IMR-90 (cell line): ENCODE data around the gene SLC49A4. TPM values are rescaled to one million over a fixed set of nuclear protein-coding genes. Genes with fewer than 3 reads are reported as not detected.

Experiments
- ATAC-seq: fragments of 200-7000 bp; cut with Tn5 transposase; 2 replicates; pipeline ENCODE4 v1.9.1; 2020; ENCODE audit warnings: low read depth, mild to moderate bottlenecking, moderate library complexity
- BruUV-seq: library from RNA; stranded (reverse); fragments of 400-500 nt; replicated peaks from 2 replicates; lab custom pipeline; 2021; lab: Mats Ljungman, UMichigan
- CTCF ChIA-PET: fragments of 300-600 bp; formaldehyde crosslinking; extraction: SDS; loops from one replicate; lab custom pipeline; 2021; ENCODE audit warnings: antibody characterized with exemption; lab: Yijun Ruan, JAX
- POLR2A ChIA-PET: fragments of 300-600 bp; sonication (Branson Sonifier 250); formaldehyde crosslinking; loops from one replicate; lab custom pipeline; 2022; ENCODE audit warnings: antibody characterized with exemption; ENCODE audit not compliant: unreplicated experiment; lab: Charles Lee
- DNase-seq: peaks from one replicate; pipeline ENCODE4 v3.0.0; 2013
- H2AFZ ChIP-seq: replicated peaks from 2 replicates; pipeline ENCODE3; 2013; ENCODE audit warnings: low read length, mild to moderate bottlenecking; ENCODE audit not compliant: poor library complexity
- H2AK5ac ChIP-seq: 2 replicates; pipeline ENCODE4 v1.6.1; 2013; ENCODE audit warnings: low read depth, low read length, inconsistent platforms
- H2AK9ac ChIP-seq: replicated peaks from 2 replicates; pipeline ENCODE3; 2013; ENCODE audit warnings: mild to moderate bottlenecking, low read depth, low read length, moderate library complexity; ENCODE audit not compliant: poor library complexity
- H2BK120ac ChIP-seq: 2 replicates; pipeline ENCODE4 v1.6.1; 2013; ENCODE audit warnings: low read depth, low read length, inconsistent platforms
- H2BK15ac ChIP-seq: 3 replicates; pipeline ENCODE4 v1.6.1; 2013; ENCODE audit warnings: low read depth, low read length, inconsistent platforms
- H2BK20ac ChIP-seq: 2 replicates; pipeline ENCODE4 v1.6.1; 2013; ENCODE audit warnings: low read depth, mild to moderate bottlenecking, inconsistent platforms, low read length, moderate library complexity
- H2BK5ac ChIP-seq: 2 replicates; pipeline ENCODE4 v1.6.1; 2013; ENCODE audit warnings: mild to moderate bottlenecking, low read depth, low read length, inconsistent platforms; ENCODE audit not compliant: poor library complexity, severe bottlenecking
- H3K14ac ChIP-seq: replicated peaks from 2 replicates; pipeline ENCODE4 v1.6.1; 2013; ENCODE audit warnings: low read depth, low read length, inconsistent platforms
- H3K18ac ChIP-seq: 2 replicates; pipeline ENCODE4 v1.6.1; 2013; ENCODE audit warnings: low read depth, low read length, control low read depth
- H3K23ac ChIP-seq: 2 replicates; pipeline ENCODE4 v1.6.1; 2013; ENCODE audit warnings: low read depth, low read length, inconsistent platforms
- H3K27ac ChIP-seq: 2 replicates; pipeline ENCODE4 v1.5.1; 2013; ENCODE audit warnings: mild to moderate bottlenecking, control low read depth, low read length; ENCODE audit not compliant: insufficient read depth
- H3K27me3 ChIP-seq: 2 replicates; pipeline ENCODE4 v1.6.1; 2013; ENCODE audit warnings: low read length; ENCODE audit not compliant: control insufficient read depth, insufficient read depth
- H3K36me3 ChIP-seq: 2 replicates; pipeline ENCODE4 v1.6.1; 2013; ENCODE audit warnings: low read length, mixed read lengths; ENCODE audit not compliant: control insufficient read depth, insufficient read depth
- H3K4ac ChIP-seq: 2 replicates; pipeline ENCODE4 v1.6.1; 2013; ENCODE audit warnings: low read depth, low read length, inconsistent platforms
- H3K4me1 ChIP-seq: 2 replicates; pipeline ENCODE4 v1.6.1; 2013; ENCODE audit warnings: low read length, mixed read lengths; ENCODE audit not compliant: control insufficient read depth, insufficient read depth
- H3K4me2 ChIP-seq: 2 replicates; pipeline ENCODE4 v1.6.1; 2013; ENCODE audit warnings: low read depth, mild to moderate bottlenecking, control low read depth, low read length, moderate library complexity
- H3K4me3 ChIP-seq: 2 replicates; pipeline ENCODE4 v1.5.1; 2013; ENCODE audit warnings: low read depth, mild to moderate bottlenecking, control low read depth, low read length, moderate library complexity; ENCODE audit not compliant: insufficient read depth
- H3K56ac ChIP-seq: 2 replicates; pipeline ENCODE4 v1.6.1; 2013; ENCODE audit warnings: low read length, inconsistent platforms; ENCODE audit not compliant: insufficient read depth; ENCODE audit errors: extremely low read depth
- H3K79me1 ChIP-seq, 2 experiments: 2 replicates each; pipeline ENCODE4 v1.6.1; 2013; ENCODE audit warnings: low read length in 2 of 2, inconsistent platforms in 1 of 2, low read depth in 1 of 2
- H3K9ac ChIP-seq: 2 replicates; pipeline ENCODE4 v1.6.1; 2013; ENCODE audit warnings: low read depth, low read length, control low read depth
- H3K9me1 ChIP-seq: 2 replicates; pipeline ENCODE4 v1.6.1; 2013; ENCODE audit warnings: low read length, inconsistent platforms; ENCODE audit not compliant: insufficient read depth
- H3K9me3 ChIP-seq: 2 replicates; pipeline ENCODE4 v1.6.1; 2013; ENCODE audit warnings: low read length; ENCODE audit not compliant: control insufficient read depth, insufficient read depth
- H4K20me1 ChIP-seq: 2 replicates; pipeline ENCODE4 v1.6.1; 2013; ENCODE audit warnings: low read length, inconsistent platforms; ENCODE audit not compliant: insufficient read depth
- H4K5ac ChIP-seq: 2 replicates; pipeline ENCODE4 v1.6.1; 2013; ENCODE audit warnings: mild to moderate bottlenecking, low read depth, low read length, control low read depth
- H4K8ac ChIP-seq, 2 experiments: 2 replicates each; pipeline ENCODE4 v1.6.1; 2013; ENCODE audit warnings: low read depth in 2 of 2, low read length in 2 of 2, control low read depth in 1 of 2, inconsistent platforms in 1 of 2
- H4K91ac ChIP-seq: 2 replicates; pipeline ENCODE4 v1.6.1; 2013; ENCODE audit warnings: low read depth, low read length, inconsistent platforms; ENCODE audit not compliant: insufficient read depth
- BHLHE40 ChIP-seq: fragments of 150-350 bp; IDR thresholded peaks from 2 replicates; pipeline ENCODE4 v1.6.1; 2016; ENCODE audit warnings: mild to moderate bottlenecking, low read depth, low read length
- CEBPB ChIP-seq: IDR thresholded peaks from 2 replicates; pipeline ENCODE4 v1.6.1; 2012; ENCODE audit warnings: low read depth, low read length, improper control_type of control experiment
- CHD1 ChIP-seq: IDR thresholded peaks from 2 replicates; pipeline ENCODE4 v1.6.1; 2012; ENCODE audit warnings: low read depth, low read length, improper control_type of control experiment
- CTCF ChIP-seq: conservative IDR thresholded peaks from 2 replicates; pipeline ENCODE4 v1.5.1; 2012; ENCODE audit warnings: mild to moderate bottlenecking, low read depth, low read length, improper control_type of control experiment
- ELK1 ChIP-seq: fragments of 150-350 bp; IDR thresholded peaks from 2 replicates; pipeline ENCODE4 v1.6.1; 2016; ENCODE audit warnings: low read depth, mild to moderate bottlenecking, low read length, moderate library complexity, borderline replicate concordance
- FOS ChIP-seq: fragments of 150-350 bp; IDR thresholded peaks from 2 replicates; pipeline ENCODE4 v1.6.1; 2016; ENCODE audit warnings: low read depth, low read length
- MAFK ChIP-seq: IDR thresholded peaks from 2 replicates; pipeline ENCODE4 v1.6.1; 2012; ENCODE audit warnings: low read depth, low read length, improper control_type of control experiment
- MAZ ChIP-seq: IDR thresholded peaks from 2 replicates; pipeline ENCODE4 v1.6.1; 2012; ENCODE audit warnings: low read depth, mild to moderate bottlenecking, low read length, improper control_type of control experiment, moderate library complexity, borderline replicate concordance
- MXI1 ChIP-seq: IDR thresholded peaks from 2 replicates; pipeline ENCODE4 v1.6.1; 2012; ENCODE audit warnings: low read depth, mild to moderate bottlenecking, low read length, moderate library complexity, borderline replicate concordance
- POLR2A ChIP-seq: IDR thresholded peaks from 2 replicates; pipeline ENCODE4 v1.6.1; 2012; ENCODE audit warnings: mild to moderate bottlenecking, low read depth, low read length
- RAD21 ChIP-seq: IDR thresholded peaks from 2 replicates; pipeline ENCODE4 v1.6.1; 2012; ENCODE audit warnings: low read length, improper control_type of control experiment
- RFX5 ChIP-seq: IDR thresholded peaks from 2 replicates; pipeline ENCODE4 v1.8.0; 2012; ENCODE audit warnings: low read depth, mild to moderate bottlenecking, low read length, moderate library complexity
- SMC3 ChIP-seq: fragments of 150-350 bp; IDR thresholded peaks from 2 replicates; pipeline ENCODE4 v1.6.1; 2016; ENCODE audit warnings: low read depth, mild to moderate bottlenecking, antibody characterized with exemption, low read length, moderate library complexity
- dilution Hi-C: fragments of 300-500 bp; cut with HindIII; formaldehyde crosslinking; loops from one replicate; pipeline ENCODE4 v1.14.3; 2018; ENCODE audit warnings: low sequenced_read_pairs; ENCODE audit not compliant: unreplicated experiment
- in situ Hi-C: fragments of 300-500 bp; cut with MboI; formaldehyde crosslinking; loops from 3 replicates; pipeline ENCODE4 v1.14.3; 2019; ENCODE audit warnings: low sequenced_read_pairs, inconsistent platforms, mixed read lengths
- intact Hi-C: fragments of 100-400 bp; cut with micrococcal nuclease; formaldehyde crosslinking; loops from 2 replicates; pipeline ENCODE4 v1.10.0; 2022
- polyA plus RNA-seq, 3 experiments: library from polyadenylated mRNA; depleted of rRNA; stranded (reverse); fragments of >200 nt; gene quantifications; 2 replicates each; pipeline ENCODE4 v1.2.3, GENCODE V29; 2012; ENCODE audit warnings: low replicate concordance in 1 of 3
- total RNA-seq: library from RNA; depleted of rRNA; stranded (reverse); fragments of >200 nt; gene quantifications from 2 replicates; pipeline ENCODE4 v1.2.3, GENCODE V29; 2012
- TF ChIP-seq, protein P1 (sequence below): fragments of 150-350 bp; IDR thresholded peaks from 2 replicates; pipeline ENCODE4 v1.6.1; 2017; ENCODE audit warnings: mild to moderate bottlenecking, antibody characterized with exemption, low read length, low read depth

The SLC49A4 gene
- total and polyA plus RNA-seq, 2 of the 4 experiments (the other 2 are of a cell fraction) = 6.5 to 6.8 TPM

DNA sequence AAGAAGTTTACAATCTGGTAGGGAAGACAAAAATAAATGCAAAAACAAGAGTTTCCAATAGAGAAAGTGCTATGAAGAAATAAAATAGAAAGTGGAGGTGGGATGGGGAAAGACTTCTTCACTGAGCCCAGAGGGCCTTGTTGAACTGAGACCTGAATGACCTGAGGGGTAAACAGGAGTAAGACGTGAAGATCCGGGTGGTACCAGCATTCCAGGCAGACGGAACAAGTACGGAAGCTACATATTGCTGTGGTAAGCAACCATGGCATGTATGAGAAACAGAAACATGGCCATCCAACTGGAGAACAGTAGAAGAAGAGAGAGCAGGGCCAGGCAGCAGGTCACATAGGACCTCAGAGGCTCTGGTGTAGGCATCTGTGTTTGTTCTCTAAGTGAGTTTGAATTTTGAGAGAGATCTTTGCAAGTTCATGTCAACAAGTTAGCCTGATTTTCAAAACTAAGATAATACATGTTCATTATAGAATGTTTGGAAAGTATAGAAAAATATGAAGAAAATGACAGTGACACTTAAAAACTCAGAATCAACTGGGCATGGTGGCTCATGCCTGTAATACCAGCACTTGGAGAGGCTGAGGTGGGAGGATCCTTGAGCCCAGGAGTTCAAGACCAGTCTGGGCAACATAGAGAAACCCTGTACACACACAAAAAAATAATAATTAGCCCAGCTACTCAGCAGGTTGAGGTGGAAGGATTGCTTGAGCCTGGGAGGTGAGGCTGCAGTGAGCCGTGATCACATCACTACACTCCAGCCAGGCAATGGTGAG, 64.3 kb downstream of the SLC49A4 start (continued):
- no peak for TF ChIP-seq MXI1

DNA sequence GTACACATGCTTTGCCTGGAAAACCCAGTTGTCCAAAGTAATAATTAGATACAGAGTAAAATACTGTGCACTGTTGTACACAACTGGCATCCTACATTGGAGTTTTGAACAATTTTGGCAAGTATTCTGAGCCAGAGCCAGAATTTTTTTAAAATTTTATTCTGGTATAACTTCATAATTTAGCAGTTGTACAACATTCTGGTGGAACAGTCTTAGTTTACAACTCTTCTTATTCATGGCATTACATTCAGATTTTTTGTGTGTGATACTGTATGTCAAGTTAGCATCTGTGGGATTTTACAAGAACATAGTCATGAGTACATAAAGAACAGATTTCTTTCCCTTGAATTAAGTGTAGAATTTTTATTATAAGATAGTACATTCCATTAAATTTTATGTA, 67.5 kb downstream of the SLC49A4 start:
- BruUV-seq = no TSS peak
- H3K9ac ChIP-seq = no peak overlapping the region
- H3K14ac ChIP-seq = no peak overlapping the region
- no peaks in the 10 kb centered on the region for H3K9me3 ChIP-seq
- ATAC-seq (no peak), DNase-seq (no peak)
- no peak overlapping the region for H2AK9ac ChIP-seq
- in situ Hi-C loops = no loop called here
- dilution Hi-C loops = no loop called here
- no peaks in the 10 kb centered on the region for H4K20me1 ChIP-seq
- H3K4me2 ChIP-seq = no peak overlapping the region
- 0 out of 2 replicates have a peak, but pooled peaks cover 2% of the 10 kb centered on the region for H3K9me1 ChIP-seq
- H4K91ac ChIP-seq = no peak overlapping the region
- H3K27me3 ChIP-seq = no peaks in the 10 kb centered on the region
- no peak overlapping the region for H3K27ac ChIP-seq
- intact Hi-C loops = no loop called here
- H3K36me3 ChIP-seq = no peaks in the 10 kb centered on the region; the same call in 1 of the 2 replicates
- no peaks in the 10 kb centered on the region for H3K79me1 ChIP-seq
- no peak overlapping the region for H2BK5ac ChIP-seq
- POLR2A ChIA-PET = no interaction called here
- no peak overlapping the region for H2BK120ac ChIP-seq
- no peak overlapping the region for H4K5ac ChIP-seq
- no peak overlapping the region for H3K4ac ChIP-seq
- H3K56ac ChIP-seq = no peak overlapping the region
- no peak overlapping the region for H2BK15ac ChIP-seq
- no peak overlapping the region for H4K8ac ChIP-seq
- H3K4me3 ChIP-seq = no peak overlapping the region
- CTCF ChIA-PET = no interaction called here
- H3K23ac ChIP-seq = no peak overlapping the region
- no peak overlapping the region for H2BK20ac ChIP-seq
- H2AK5ac ChIP-seq = no peak overlapping the region
- H2AFZ ChIP-seq = no peak overlapping the region
- no peaks in the 10 kb centered on the region for H3K4me1 ChIP-seq
- H3K18ac ChIP-seq = no peak overlapping the region
- TF ChIP-seq CEBPB = no peak
- no peak for TF ChIP-seq SMC3
- TF ChIP-seq BHLHE40 = no peak
- no peak for TF ChIP-seq CHD1
- no peak for TF ChIP-seq FOS
- TF ChIP-seq MAFK = no peak
- TF ChIP-seq MAZ = no peak
- TF ChIP-seq CTCF = no peak
- TF ChIP-seq POLR2A = no peak
- TF ChIP-seq RAD21 = no peak
- no peak for TF ChIP-seq ELK1
- TF ChIP-seq RFX5 = no peak
- TF ChIP-seq, protein P1, sequence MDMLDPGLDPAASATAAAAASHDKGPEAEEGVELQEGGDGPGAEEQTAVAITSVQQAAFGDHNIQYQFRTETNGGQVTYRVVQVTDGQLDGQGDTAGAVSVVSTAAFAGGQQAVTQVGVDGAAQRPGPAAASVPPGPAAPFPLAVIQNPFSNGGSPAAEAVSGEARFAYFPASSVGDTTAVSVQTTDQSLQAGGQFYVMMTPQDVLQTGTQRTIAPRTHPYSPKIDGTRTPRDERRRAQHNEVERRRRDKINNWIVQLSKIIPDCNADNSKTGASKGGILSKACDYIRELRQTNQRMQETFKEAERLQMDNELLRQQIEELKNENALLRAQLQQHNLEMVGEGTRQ = no peak
